IMR-90 (cell line): ENCODE data around the gene HHLA2. TPM values are rescaled to one million over a fixed set of nuclear protein-coding genes. Genes with fewer than 3 reads are reported as not detected.

ENCODE experiments used
- ATAC-seq: fragments of 200-7000 bp; cut with Tn5 transposase; 2 replicates; pipeline ENCODE4 v1.9.1; 2020; ENCODE audit warnings: low read depth, mild to moderate bottlenecking, moderate library complexity
- BruUV-seq: library from RNA; stranded (reverse); fragments of 400-500 nt; replicated peaks from 2 replicates; lab custom pipeline; 2021; lab: Mats Ljungman, UMichigan
- CTCF ChIA-PET: fragments of 300-600 bp; formaldehyde crosslinking; extraction: SDS; loops from one replicate; lab custom pipeline; 2021; ENCODE audit warnings: antibody characterized with exemption; lab: Yijun Ruan, JAX
- POLR2A ChIA-PET: fragments of 300-600 bp; sonication (Branson Sonifier 250); formaldehyde crosslinking; loops from one replicate; lab custom pipeline; 2022; ENCODE audit warnings: antibody characterized with exemption; ENCODE audit not compliant: unreplicated experiment; lab: Charles Lee
- DNase-seq: peaks from one replicate; pipeline ENCODE4 v3.0.0; 2013
- H2AFZ ChIP-seq: replicated peaks from 2 replicates; pipeline ENCODE3; 2013; ENCODE audit warnings: low read length, mild to moderate bottlenecking; ENCODE audit not compliant: poor library complexity
- H2AK5ac ChIP-seq: 2 replicates; pipeline ENCODE4 v1.6.1; 2013; ENCODE audit warnings: low read depth, low read length, inconsistent platforms
- H2AK9ac ChIP-seq: replicated peaks from 2 replicates; pipeline ENCODE3; 2013; ENCODE audit warnings: mild to moderate bottlenecking, low read depth, low read length, moderate library complexity; ENCODE audit not compliant: poor library complexity
- H2BK120ac ChIP-seq: 2 replicates; pipeline ENCODE4 v1.6.1; 2013; ENCODE audit warnings: low read depth, low read length, inconsistent platforms
- H2BK15ac ChIP-seq: 3 replicates; pipeline ENCODE4 v1.6.1; 2013; ENCODE audit warnings: low read depth, low read length, inconsistent platforms
- H2BK20ac ChIP-seq: 2 replicates; pipeline ENCODE4 v1.6.1; 2013; ENCODE audit warnings: low read depth, mild to moderate bottlenecking, inconsistent platforms, low read length, moderate library complexity
- H2BK5ac ChIP-seq: 2 replicates; pipeline ENCODE4 v1.6.1; 2013; ENCODE audit warnings: mild to moderate bottlenecking, low read depth, low read length, inconsistent platforms; ENCODE audit not compliant: poor library complexity, severe bottlenecking
- H3K14ac ChIP-seq: replicated peaks from 2 replicates; pipeline ENCODE4 v1.6.1; 2013; ENCODE audit warnings: low read depth, low read length, inconsistent platforms
- H3K18ac ChIP-seq: 2 replicates; pipeline ENCODE4 v1.6.1; 2013; ENCODE audit warnings: low read depth, low read length, control low read depth
- H3K23ac ChIP-seq: 2 replicates; pipeline ENCODE4 v1.6.1; 2013; ENCODE audit warnings: low read depth, low read length, inconsistent platforms
- H3K27ac ChIP-seq: 2 replicates; pipeline ENCODE4 v1.5.1; 2013; ENCODE audit warnings: mild to moderate bottlenecking, control low read depth, low read length; ENCODE audit not compliant: insufficient read depth
- H3K27me3 ChIP-seq: 2 replicates; pipeline ENCODE4 v1.6.1; 2013; ENCODE audit warnings: low read length; ENCODE audit not compliant: control insufficient read depth, insufficient read depth
- H3K36me3 ChIP-seq: 2 replicates; pipeline ENCODE4 v1.6.1; 2013; ENCODE audit warnings: low read length, mixed read lengths; ENCODE audit not compliant: control insufficient read depth, insufficient read depth
- H3K4ac ChIP-seq: 2 replicates; pipeline ENCODE4 v1.6.1; 2013; ENCODE audit warnings: low read depth, low read length, inconsistent platforms
- H3K4me1 ChIP-seq: 2 replicates; pipeline ENCODE4 v1.6.1; 2013; ENCODE audit warnings: low read length, mixed read lengths; ENCODE audit not compliant: control insufficient read depth, insufficient read depth
- H3K4me2 ChIP-seq: 2 replicates; pipeline ENCODE4 v1.6.1; 2013; ENCODE audit warnings: low read depth, mild to moderate bottlenecking, control low read depth, low read length, moderate library complexity
- H3K4me3 ChIP-seq: 2 replicates; pipeline ENCODE4 v1.5.1; 2013; ENCODE audit warnings: low read depth, mild to moderate bottlenecking, control low read depth, low read length, moderate library complexity; ENCODE audit not compliant: insufficient read depth
- H3K56ac ChIP-seq: 2 replicates; pipeline ENCODE4 v1.6.1; 2013; ENCODE audit warnings: low read length, inconsistent platforms; ENCODE audit not compliant: insufficient read depth; ENCODE audit errors: extremely low read depth
- H3K79me1 ChIP-seq, 2 experiments: 2 replicates each; pipeline ENCODE4 v1.6.1; 2013; ENCODE audit warnings: low read length in 2 of 2, inconsistent platforms in 1 of 2, low read depth in 1 of 2
- H3K9ac ChIP-seq: 2 replicates; pipeline ENCODE4 v1.6.1; 2013; ENCODE audit warnings: low read depth, low read length, control low read depth
- H3K9me1 ChIP-seq: 2 replicates; pipeline ENCODE4 v1.6.1; 2013; ENCODE audit warnings: low read length, inconsistent platforms; ENCODE audit not compliant: insufficient read depth
- H3K9me3 ChIP-seq: 2 replicates; pipeline ENCODE4 v1.6.1; 2013; ENCODE audit warnings: low read length; ENCODE audit not compliant: control insufficient read depth, insufficient read depth
- H4K20me1 ChIP-seq: 2 replicates; pipeline ENCODE4 v1.6.1; 2013; ENCODE audit warnings: low read length, inconsistent platforms; ENCODE audit not compliant: insufficient read depth
- H4K5ac ChIP-seq: 2 replicates; pipeline ENCODE4 v1.6.1; 2013; ENCODE audit warnings: mild to moderate bottlenecking, low read depth, low read length, control low read depth
- H4K8ac ChIP-seq, 2 experiments: 2 replicates each; pipeline ENCODE4 v1.6.1; 2013; ENCODE audit warnings: low read depth in 2 of 2, low read length in 2 of 2, control low read depth in 1 of 2, inconsistent platforms in 1 of 2
- H4K91ac ChIP-seq: 2 replicates; pipeline ENCODE4 v1.6.1; 2013; ENCODE audit warnings: low read depth, low read length, inconsistent platforms; ENCODE audit not compliant: insufficient read depth
- CEBPB ChIP-seq: IDR thresholded peaks from 2 replicates; pipeline ENCODE4 v1.6.1; 2012; ENCODE audit warnings: low read depth, low read length, improper control_type of control experiment
- CHD1 ChIP-seq: IDR thresholded peaks from 2 replicates; pipeline ENCODE4 v1.6.1; 2012; ENCODE audit warnings: low read depth, low read length, improper control_type of control experiment
- MXI1 ChIP-seq: IDR thresholded peaks from 2 replicates; pipeline ENCODE4 v1.6.1; 2012; ENCODE audit warnings: low read depth, mild to moderate bottlenecking, low read length, moderate library complexity, borderline replicate concordance
- RFX5 ChIP-seq: IDR thresholded peaks from 2 replicates; pipeline ENCODE4 v1.8.0; 2012; ENCODE audit warnings: low read depth, mild to moderate bottlenecking, low read length, moderate library complexity
- SMC3 ChIP-seq: fragments of 150-350 bp; IDR thresholded peaks from 2 replicates; pipeline ENCODE4 v1.6.1; 2016; ENCODE audit warnings: low read depth, mild to moderate bottlenecking, antibody characterized with exemption, low read length, moderate library complexity
- WGBS, 2 experiments: methylation state at CpG; one replicate each; pipeline versions ENCODE4 v1.1.5 to v1.1.7; 2013; ENCODE audit warnings: missing lambda C conversion rate in 2 of 2; ENCODE audit not compliant: insufficient read length in 1 of 2; ENCODE audit errors: extremely low coverage in 2 of 2; 5-methylcytosine and 5-hydroxymethylcytosine counted together
- dilution Hi-C: fragments of 300-500 bp; cut with HindIII; formaldehyde crosslinking; loops from one replicate; pipeline ENCODE4 v1.14.3; 2018; ENCODE audit warnings: low sequenced_read_pairs; ENCODE audit not compliant: unreplicated experiment
- in situ Hi-C: fragments of 300-500 bp; cut with MboI; formaldehyde crosslinking; loops from 3 replicates; pipeline ENCODE4 v1.14.3; 2019; ENCODE audit warnings: low sequenced_read_pairs, inconsistent platforms, mixed read lengths
- intact Hi-C: fragments of 100-400 bp; cut with micrococcal nuclease; formaldehyde crosslinking; loops from 2 replicates; pipeline ENCODE4 v1.10.0; 2022
- polyA plus RNA-seq, 3 experiments: library from polyadenylated mRNA; depleted of rRNA; stranded (reverse); fragments of >200 nt; gene quantifications; 2 replicates each; pipeline ENCODE4 v1.2.3, GENCODE V29; 2012; ENCODE audit warnings: low replicate concordance in 1 of 3
- total RNA-seq: library from RNA; depleted of rRNA; stranded (reverse); fragments of >200 nt; gene quantifications from 2 replicates; pipeline ENCODE4 v1.2.3, GENCODE V29; 2012
- TF ChIP-seq, protein P1 (sequence below): conservative IDR thresholded peaks from 2 replicates; pipeline ENCODE4 v1.5.1; 2012; ENCODE audit warnings: mild to moderate bottlenecking, low read depth, low read length, improper control_type of control experiment

The HHLA2 gene
- total and polyA plus RNA-seq, 2 of the 4 experiments (the other 2 are of a cell fraction), result not detected

DNA sequence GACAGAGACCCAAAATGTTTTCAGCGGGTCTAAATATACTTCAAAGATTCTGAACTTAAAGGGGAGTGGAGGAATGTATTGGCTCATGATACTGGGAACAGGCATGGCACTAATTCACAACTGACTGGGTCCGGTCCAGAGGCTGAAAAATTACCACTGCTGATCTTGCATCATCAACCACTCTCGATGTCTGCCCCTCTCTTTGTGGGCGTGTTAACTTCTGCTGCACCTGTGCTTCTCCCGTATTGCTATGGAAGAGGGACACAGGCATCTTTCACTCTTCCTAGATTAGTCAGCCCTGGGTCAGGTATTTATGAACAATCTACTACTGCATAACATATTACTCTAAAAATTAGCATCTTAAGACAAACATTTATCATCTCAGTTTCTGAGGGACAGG, 33.2 kb downstream of the HHLA2 start:
- TF ChIP-seq MXI1, result no peak
- TF ChIP-seq, protein P1, sequence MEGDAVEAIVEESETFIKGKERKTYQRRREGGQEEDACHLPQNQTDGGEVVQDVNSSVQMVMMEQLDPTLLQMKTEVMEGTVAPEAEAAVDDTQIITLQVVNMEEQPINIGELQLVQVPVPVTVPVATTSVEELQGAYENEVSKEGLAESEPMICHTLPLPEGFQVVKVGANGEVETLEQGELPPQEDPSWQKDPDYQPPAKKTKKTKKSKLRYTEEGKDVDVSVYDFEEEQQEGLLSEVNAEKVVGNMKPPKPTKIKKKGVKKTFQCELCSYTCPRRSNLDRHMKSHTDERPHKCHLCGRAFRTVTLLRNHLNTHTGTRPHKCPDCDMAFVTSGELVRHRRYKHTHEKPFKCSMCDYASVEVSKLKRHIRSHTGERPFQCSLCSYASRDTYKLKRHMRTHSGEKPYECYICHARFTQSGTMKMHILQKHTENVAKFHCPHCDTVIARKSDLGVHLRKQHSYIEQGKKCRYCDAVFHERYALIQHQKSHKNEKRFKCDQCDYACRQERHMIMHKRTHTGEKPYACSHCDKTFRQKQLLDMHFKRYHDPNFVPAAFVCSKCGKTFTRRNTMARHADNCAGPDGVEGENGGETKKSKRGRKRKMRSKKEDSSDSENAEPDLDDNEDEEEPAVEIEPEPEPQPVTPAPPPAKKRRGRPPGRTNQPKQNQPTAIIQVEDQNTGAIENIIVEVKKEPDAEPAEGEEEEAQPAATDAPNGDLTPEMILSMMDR, result no peak
- TF ChIP-seq CEBPB, result no peak
- TF ChIP-seq RFX5, result no peak
- no peak for TF ChIP-seq CHD1
- no peak for TF ChIP-seq SMC3
- in situ Hi-C loops (no loop called here), dilution Hi-C loops (no loop called here), intact Hi-C loops (no loop called here)
- H2BK5ac ChIP-seq, result no peak overlapping the region
- no peaks in the 10 kb centered on the region; the same call in 1 of the 2 replicates for H3K27me3 ChIP-seq
- H3K4me2 ChIP-seq, result no peak overlapping the region
- H2AFZ ChIP-seq, result no peak overlapping the region
- H4K5ac ChIP-seq, result no peak overlapping the region
- no peak overlapping the region for H2BK15ac ChIP-seq
- no peak overlapping the region for H2BK20ac ChIP-seq
- H3K9me3 ChIP-seq, result no peaks in the 10 kb centered on the region
- H3K4me3 ChIP-seq, result no peak overlapping the region
- H3K4ac ChIP-seq, result no peak overlapping the region
- DNase-seq, result no peak
- no peak overlapping the region for H2AK9ac ChIP-seq
- H4K91ac ChIP-seq, result no peak overlapping the region
- H3K18ac ChIP-seq, result no peak overlapping the region
- H3K23ac ChIP-seq, result no peak overlapping the region
- H3K36me3 ChIP-seq, result no peaks in the 10 kb centered on the region
- no peaks in the 10 kb centered on the region for H3K79me1 ChIP-seq
- ChIA-PET POLR2A (no interaction called here), CTCF (no interaction called here)
- H3K9ac ChIP-seq, result no peak overlapping the region
- 40% methylated on average over 1 of the region's 5 CpGs; no CpG with 5 or more reads in 1 of the 2 experiments for WGBS, 2 experiments
- no peak overlapping the region for H2AK5ac ChIP-seq
- no peaks in the 10 kb centered on the region for H3K4me1 ChIP-seq
- H4K8ac ChIP-seq, result no peak overlapping the region
- BruUV-seq, result no TSS peak
- no peaks in the 10 kb centered on the region for H3K9me1 ChIP-seq
- no peak for ATAC-seq
- H3K56ac ChIP-seq, result no peak overlapping the region
- no peak overlapping the region for H3K27ac ChIP-seq
- no peak overlapping the region for H2BK120ac ChIP-seq
- no peak overlapping the region for H3K14ac ChIP-seq
- H4K20me1 ChIP-seq, result no peaks in the 10 kb centered on the region
